ENCODE results near the gene CBFA2T3.
"Not testable (repeated sequence)": the region's sequence is repeated elsewhere in the genome, so short reads cannot be mapped to it uniquely, and the experiment has no call there.

CBFA2T3 gene

DNA sequence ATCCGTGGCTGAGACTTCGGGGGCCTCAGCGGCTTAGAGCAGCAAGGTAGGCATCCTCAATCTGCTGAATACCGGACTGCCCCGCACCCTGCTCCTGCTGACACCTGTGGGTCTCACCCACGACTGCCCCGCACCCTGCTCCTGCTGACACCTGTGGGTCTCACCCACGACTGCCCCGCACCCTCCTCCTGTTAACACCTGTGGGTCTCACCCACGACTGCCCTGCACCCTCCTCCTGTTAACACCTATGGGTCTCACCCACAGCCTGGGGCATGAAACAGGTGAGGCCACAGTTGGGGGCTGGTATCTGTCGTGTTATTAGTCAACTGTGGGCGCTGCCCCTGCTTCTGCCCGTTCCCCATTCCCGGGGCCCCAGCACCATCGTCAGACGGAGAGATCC lies 74.3 kb downstream of the CBFA2T3 start:
- Histone ChIP-seq H3K4me3 (no peak overlapping the region), H3K27ac (no peak overlapping the region)

DNA sequence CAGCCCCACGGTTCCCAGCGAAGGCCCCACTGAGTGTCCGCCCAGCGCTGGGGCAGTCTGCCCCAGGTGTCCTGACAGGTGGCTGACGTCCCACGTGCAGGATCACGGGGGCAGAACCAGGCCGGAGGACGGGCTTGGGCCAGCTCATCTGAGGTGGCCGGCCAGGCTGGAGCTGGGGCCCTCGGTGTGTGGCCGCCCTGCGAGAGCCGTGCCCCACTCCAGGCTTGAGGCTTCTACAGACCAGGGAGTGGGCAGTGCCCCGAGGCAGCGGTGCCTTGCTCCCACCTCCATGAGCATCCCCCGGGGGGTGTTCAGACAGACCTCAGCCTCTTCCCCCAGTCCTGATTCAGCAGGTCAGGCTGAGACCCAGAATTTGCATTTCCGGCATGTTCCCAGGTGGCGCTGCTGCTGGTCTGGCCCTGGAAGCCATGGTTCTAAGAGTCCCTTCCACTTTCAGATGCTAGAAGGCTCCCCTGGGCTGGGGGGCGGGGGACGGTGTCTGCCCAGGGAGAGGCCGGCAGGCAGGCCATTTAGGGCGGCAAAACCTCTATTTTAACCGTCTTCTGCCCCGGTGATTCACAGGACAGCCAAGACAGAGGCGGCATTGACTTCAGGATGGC lies 75.2 kb downstream of the CBFA2T3 start:
- Histone ChIP-seq H3K4me3 (no peak overlapping the region), H3K27ac (no peak overlapping the region)

- H3K4me3 ChIP-seq: no peak overlapping the region
- H3K27ac ChIP-seq: no peak overlapping the region
These were observed 76.3 kb downstream of the CBFA2T3 start for GRCh38 chr16:88900662-88901052.

DNA sequence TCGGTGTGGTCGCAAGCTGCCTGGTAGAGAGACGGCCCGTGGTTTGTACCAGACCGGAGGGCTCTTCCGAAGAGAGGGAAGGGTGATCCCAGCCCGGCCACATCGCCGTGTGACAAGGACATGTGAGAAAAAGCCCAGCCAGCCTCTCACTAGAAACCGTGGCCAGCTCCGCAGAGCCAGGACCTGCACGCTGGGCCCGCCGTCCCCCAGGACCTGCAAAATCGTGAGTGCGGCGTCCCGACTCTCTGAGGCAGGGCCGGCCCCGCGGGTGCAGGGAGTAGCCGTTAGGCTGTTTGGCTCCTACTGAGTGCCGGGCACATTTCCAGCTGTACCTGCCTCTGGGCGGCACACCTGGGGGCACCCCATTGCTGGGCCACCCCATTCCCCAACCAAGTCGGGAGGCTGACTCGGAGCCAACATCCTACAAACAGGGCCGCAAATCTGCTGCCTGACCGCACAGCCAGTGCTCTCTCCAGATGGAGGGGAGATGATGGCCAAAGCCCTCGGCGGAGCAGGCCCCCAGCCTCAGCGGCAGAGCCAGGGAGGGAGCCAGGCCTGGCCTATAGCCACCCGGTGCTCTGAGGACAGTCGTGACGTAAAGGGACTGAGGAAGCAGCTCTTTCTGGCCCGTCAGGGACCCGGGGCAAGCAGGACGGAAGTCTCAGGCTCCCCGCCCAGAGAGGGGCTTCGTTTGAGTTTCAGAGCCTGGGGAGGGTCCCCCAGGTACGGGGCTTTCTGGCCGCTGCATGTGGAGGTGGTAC lies 76.9 kb downstream of the CBFA2T3 start:
- Histone ChIP-seq H3K4me3 (no peak overlapping the region), H3K27ac (no peak overlapping the region)

DNA sequence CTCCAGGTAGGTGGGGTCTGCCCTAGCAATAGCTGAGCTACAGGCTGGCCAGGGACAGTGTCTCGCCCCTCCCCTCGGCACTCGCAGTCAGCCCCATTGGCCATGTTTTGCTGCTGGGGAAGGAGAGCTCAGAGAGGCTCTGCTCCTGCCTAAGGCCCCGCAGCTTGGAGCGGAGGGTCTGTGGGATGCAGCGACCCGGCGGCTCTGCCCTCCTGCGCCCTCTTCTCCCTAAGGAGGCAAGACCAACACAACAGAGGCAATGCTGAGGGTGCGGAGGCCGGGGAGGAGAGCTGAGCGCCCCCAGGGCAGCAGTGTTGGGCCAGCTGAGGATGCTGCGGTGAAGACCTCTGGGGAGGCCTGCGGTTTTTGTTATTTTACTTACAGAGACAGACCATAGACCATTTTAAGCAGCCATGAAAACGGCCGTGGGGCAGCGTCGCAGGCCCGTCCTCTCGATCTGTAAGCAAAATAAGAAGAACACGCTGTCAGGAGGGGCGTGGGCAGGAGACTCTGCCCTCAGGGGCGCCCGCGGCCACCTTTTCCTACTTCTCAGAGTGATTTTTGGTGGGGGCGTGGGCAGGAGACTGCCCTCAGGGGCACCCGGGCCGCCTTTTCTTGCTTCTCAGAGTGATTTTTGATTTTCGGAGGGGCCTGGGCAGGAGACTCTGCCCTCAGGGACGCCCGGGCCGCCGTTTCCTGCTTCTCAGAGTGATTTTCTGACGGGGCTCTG lies 79.1 kb downstream of the CBFA2T3 start:
- Histone ChIP-seq H3K27ac (no peak overlapping the region), H3K4me3 (no peak overlapping the region)

DNA sequence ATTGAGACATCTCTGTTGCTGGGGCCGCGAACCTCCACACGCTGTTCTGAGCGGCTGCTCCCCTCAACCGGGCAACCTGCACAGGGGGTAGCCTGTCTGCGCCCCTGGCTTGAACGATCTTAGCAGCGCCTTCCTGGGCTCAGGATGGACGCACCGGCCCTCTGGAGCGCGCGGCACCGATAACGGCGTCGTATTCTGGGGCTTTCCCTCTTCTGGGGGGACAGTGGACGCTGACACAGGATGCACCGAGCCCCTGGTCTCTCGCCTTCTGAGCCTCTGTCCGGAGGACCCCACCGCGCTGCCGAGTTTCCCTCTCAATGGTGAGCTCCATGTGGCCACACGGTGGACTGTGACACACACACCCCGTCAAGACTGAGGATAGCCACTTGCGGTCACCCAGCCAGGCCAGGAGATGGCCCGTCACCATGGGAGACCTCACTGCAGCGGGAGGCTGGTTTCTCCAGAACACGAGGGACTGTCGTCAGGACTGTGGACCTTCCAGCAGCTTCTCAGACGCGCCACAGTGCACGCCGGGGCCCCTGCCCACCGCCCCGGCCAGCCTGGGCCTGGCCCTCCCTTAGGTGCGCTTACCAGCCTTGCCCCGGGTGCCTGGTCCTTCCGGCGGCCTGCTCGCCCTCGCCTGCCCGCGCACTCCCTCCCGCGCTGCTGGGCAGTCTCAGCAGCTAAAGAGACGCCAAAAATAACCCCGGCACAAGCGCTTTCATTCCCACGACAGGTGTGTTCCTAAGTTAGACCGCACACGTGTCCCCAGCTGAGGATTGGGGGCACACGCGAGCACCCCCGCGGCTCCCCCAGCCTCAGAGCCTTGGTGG lies 80.6 kb downstream of the CBFA2T3 start:
- Histone ChIP-seq H3K4me3 (no peak overlapping the region), H3K27ac (no peak overlapping the region)

- no peak overlapping the region for H3K4me3 ChIP-seq
These were observed 81.7 kb downstream of the CBFA2T3 start for GRCh38 chr16:88895335-88895734.

GRCh38 chr16:88894681-88895300 lies 82.2 kb downstream of the CBFA2T3 start:
- Histone ChIP-seq H3K27ac (no peak overlapping the region), H3K4me3 (no peak overlapping the region)

More at GRCh38 chr16:88895335-88895734, 81.7 kb downstream of the CBFA2T3 start:
- no peak overlapping the region for H3K27ac ChIP-seq

- not testable (repeated sequence) for H3K4me3 ChIP-seq
These were observed 82.7 kb downstream of the CBFA2T3 start for GRCh38 chr16:88894266-88894665.

GRCh38 chr16:88893127-88893968 lies 83.7 kb downstream of the CBFA2T3 start:
- H3K4me3 ChIP-seq: no peak overlapping the region
- H3K27ac ChIP-seq: no peak overlapping the region

More at GRCh38 chr16:88894266-88894665, 82.7 kb downstream of the CBFA2T3 start:
- H3K27ac ChIP-seq: not testable (repeated sequence)

GRCh38 chr16:88892065-88892464 lies 84.9 kb downstream of the CBFA2T3 start:
- Histone ChIP-seq H3K27ac (no peak overlapping the region), H3K4me3 (no peak overlapping the region)

DNA sequence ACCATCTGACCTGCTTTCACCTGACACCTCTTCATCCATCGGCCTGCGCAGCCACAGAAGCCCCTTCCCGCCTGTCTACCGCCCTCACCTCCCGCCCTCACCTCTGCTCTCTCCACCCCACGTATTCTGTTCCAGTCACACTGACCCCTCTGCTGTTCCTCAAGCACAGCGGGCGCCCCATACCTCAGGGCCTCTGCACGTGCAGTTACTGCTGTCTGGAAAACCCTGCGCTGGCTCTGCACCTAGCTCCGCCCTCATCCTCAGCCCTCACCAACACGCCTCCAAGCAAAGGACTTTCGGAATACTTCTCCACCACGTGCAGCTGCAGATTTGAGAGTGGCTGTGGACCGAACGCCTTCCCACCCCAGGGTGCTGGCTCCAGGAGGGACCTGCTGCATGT lies 85.9 kb downstream of the CBFA2T3 start:
- Histone ChIP-seq H3K4me3 (no peak overlapping the region), H3K27ac (no peak overlapping the region)

- H3K4me3 ChIP-seq, H3K27ac ChIP-seq: not testable (repeated sequence)
These were observed 87.2 kb downstream of the CBFA2T3 start for GRCh38 chr16:88889702-88890352.

DNA sequence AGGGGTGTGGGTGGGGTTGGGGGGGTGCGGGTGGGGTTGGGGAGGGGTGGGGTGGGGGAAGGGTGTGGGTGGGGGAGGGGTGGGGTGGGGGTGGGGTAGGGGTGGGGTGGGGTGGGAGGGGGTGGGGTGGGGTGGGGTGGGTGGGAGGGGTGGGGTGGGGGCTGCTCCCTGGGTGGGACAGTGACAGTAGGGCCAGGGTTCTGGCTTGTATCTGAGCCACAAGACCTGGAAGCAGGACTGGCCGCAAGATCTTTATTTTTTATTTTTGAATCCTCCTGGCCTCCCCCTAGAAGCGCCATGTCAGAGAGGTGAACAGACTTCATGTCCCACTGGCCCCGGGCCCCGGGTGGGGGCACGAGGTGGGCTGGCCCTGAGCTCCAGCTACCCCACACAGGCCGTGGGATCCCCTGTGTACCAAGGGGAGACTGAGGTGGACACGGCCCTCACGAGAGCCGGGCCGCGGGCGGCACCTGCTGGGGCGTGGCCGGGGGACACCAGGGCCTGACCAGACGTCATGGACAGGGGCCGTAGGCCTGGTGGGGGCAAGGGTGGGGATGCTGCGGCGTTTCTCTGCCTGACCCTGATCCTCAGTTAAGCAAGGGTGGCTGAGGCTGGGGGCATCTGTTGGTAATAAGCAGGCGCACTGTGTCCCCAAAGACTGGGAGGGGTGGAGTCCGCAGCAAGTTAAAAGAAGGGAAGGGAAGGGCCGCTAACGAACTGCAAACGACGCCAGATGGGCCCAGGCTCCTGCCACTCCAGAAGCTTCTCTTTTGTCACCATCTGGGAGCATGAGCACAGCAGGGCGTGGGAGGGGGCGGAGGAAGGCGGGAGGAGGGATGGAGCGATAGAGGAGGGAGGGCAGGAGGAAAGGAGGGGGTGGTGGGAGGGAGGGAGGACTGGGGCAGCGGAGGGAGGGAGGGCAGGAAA lies 88.3 kb downstream of the CBFA2T3 start:
- H3K27ac ChIP-seq: peak overlapping the region in 4 of 21 experiments; percentile 39 to 68 (median 49)

DNA sequence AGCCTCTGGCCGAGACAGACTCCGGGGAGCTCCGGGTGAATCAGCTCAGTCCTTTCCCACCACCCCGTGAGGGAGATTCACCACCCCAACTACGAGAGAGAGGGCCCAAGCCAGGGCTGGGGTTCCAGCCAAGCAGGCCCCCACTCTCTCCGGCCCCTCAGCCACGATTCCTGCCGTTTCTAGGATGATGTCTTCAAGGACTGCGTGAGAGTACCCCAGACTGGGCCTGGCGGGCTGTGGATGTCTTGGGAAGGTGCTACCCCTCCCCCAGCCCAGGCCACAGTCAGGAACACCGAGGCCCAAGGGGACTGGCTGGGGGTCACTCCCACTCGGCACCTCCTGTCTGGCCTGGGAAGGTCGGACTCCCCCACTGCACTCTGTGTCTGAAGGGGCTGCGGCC lies 89.0 kb downstream of the CBFA2T3 start:
- Histone ChIP-seq H3K27ac (peak overlapping the region in 15 of 21 experiments; percentile 2 to 68 (median 34)), H3K4me3 (no peak overlapping the region)

More for the DNA sequence above, 88.3 kb downstream of the CBFA2T3 start:
- H3K4me3 ChIP-seq: no peak overlapping the region

- peak overlapping the region in 9 of 21 experiments; percentile 16 to 68 (median 41) for H3K27ac ChIP-seq
These were observed 90.0 kb downstream of the CBFA2T3 start for GRCh38 chr16:88886845-88887521.

More at GRCh38 chr16:88886845-88887521, 90.0 kb downstream of the CBFA2T3 start:
- H3K4me3 ChIP-seq: no peak overlapping the region
